ENCODE data around the gene UBL4A.

The UBL4A gene

DNA sequence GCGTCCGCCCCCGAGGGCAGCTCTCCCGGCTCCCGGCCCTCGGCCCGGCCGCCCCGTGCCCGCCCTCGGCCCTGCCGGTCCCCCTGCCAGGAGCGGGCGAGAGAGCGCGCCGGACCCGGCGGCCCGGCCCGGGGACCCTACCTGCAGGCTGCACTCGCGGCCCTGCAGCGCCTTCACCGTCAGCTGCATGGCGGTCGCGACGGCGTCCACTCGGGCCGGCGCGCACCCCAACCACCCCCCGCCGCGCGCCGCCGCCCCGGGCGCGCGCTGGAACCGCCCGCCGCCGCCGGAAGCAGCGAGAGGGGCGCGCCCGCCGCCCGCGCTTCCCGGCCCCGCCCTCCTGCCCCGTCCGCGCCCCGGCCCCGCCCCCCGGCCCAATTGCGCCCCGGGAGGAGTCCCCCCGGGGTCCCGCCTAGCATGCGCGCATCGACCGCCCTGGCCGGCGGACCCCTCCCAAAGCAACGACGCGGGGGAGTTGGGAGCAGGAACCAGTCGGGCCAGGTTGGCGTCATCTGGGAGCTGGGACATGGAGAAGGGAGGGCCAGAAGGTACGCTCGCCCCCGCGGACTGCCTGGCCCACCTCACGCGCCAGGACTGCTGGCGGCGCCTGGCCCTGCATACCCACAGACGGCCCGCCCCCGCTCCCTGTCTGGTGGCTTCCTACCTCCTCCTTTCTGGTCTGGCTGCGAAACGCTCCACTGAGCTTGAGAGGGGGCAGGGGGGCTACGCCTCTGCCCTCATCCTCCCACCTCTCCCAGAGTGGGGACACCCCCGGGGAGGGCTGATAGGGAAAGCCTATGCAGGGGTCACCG, at the start of gene UBL4A:
Gene UBL4A, minus strand, starts transcription at position 220 of the 812 bp plus-strand sequence. Its CDS starts 31 bp downstream, at position 189.
- DNase-seq: peak; percentile 62 to 68 (median 67)

DNA sequence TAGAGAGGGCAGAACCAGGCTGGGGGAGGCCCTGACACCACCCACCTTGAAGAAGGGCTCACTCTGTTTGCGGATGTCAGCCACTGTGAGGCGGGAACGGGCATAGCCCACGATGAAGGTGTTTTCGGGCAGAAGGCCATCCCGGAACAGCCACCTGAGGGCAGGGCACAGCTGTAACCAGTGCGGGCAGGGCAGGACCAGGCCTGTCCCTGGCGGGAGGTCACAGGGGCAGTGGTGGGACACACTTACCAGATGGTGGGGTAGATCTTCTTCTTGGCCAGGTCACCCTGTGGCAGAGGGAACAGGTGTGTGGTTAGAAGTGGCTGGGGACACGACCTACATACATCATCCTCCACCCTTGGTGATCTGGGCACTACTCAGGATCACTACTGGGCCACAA, 49.5 kb upstream of the UBL4A start:
- DNase-seq: no peak

DNA sequence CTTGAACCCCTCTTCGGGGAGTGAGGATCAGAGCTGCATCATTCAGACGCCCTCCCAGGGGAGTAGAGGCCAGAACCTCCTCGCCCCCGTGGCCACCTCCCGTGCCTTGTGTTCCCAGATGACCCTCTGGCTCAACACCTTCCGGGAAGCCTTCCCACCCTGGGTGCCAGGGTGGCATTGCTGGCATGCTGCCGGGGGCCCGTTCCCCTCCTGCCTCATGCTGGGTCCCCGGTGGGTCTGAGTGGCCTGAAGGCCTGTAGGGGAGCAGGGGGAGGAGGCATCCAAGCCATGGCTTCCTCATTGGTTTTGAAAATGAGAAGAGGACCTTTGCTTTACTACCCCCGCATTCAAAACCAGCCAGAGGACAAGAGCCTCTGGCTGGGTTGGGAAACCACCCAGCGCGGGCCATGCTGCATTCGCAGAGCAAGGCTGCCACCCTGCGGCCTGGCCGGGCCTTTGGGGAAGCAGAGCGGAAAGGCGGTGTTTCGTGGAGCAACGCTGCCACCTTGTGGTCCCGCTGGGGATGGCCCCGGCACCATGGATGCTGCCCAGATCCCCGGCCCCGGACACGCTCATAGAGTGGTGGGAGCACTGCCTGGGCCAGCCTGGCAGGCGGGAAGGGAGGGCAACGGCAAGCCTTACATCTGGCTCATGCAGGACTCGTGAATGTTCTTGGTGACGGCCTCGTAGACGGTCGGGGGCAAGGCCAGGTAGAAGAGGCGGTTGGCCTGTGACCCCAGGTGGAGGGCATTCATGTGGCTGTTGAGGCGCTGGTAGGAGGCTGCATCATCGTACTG, 48.3 kb upstream of the UBL4A start:
- DNase-seq: peak; percentile 73 to 93 (median 86)

DNA sequence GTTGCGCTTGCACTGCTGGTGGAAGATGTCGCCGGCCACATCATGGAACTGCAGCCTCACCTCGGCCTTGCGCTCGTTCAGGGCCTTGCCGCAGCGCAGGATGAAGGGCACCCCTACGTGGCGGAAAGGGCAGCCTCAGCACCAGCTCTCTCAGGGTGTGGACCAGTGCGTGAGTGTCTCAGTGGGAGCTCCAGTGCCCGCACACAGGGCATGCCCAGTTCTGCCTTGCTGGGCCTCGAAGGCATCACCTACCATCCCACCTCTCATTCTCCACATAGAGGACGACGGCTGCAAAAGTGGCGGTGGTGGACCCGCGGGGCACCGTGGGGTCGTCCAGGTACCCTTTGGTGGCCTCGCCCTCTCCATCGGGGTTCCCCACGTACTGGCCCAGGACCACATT, 46.3 kb upstream of the UBL4A start:
- no peak for DNase-seq

DNA sequence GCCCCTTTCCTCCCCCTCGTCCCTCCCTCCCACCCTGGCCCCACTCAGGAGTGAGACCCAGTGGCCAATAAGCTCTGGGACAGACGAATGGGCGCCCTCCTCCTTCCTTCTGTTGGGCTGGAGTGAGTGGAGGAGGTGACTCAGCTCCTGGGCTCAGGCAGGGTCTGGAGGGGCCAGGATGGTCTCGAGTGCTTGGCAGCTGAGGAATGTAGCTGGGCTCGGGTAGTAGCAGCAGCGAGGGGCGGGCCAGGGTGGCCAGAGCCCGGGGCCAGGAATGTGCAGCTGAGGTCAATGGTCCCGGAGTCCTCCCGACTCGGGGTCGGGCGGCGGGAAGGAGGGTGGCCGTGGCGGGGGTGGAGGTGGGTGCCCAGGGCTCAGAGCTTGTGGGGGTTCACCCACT, 45.2 kb upstream of the UBL4A start:
- DNase-seq: no peak

DNA sequence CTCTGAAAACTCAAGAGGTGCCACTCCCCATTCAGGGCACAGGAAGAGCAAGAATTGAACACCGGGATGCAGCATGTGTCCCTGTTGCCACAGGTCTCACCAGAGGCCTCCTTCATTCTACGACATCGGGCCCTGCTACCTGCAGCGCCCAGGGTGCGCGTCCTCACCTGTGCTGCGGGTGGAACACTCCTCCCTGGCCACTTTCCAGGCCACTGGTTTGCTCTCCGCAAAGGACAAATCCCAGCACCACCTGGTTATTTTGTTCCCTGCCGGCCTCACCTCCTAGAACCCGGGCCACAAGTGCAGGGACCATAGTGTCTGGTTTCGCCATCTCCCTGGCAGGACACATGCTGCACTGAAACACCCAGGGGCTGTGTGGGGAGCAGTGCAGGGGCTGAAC, 43.9 kb upstream of the UBL4A start:
- DNase-seq: no peak

DNA sequence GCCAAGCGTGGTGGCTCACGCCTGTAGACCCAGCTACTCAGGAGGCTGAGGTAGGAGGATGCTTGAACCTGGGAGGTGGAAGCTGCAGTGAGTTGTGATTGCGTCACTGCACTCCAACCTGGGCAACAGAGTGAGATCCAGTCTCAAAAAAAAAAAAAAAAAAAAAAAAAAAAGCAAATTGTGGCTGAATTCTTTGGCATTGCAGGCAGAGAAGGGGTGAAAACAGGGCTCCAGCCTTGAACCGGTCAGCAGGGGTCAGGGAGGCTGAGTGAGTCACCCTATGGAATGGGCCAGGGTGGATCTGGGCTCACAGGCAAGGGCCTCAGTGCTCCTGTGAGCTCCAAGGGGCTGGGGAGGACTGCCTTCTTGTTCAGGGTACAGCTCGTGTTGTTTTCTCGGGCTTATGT, 42.8 kb upstream of the UBL4A start:
- no peak for DNase-seq

DNA sequence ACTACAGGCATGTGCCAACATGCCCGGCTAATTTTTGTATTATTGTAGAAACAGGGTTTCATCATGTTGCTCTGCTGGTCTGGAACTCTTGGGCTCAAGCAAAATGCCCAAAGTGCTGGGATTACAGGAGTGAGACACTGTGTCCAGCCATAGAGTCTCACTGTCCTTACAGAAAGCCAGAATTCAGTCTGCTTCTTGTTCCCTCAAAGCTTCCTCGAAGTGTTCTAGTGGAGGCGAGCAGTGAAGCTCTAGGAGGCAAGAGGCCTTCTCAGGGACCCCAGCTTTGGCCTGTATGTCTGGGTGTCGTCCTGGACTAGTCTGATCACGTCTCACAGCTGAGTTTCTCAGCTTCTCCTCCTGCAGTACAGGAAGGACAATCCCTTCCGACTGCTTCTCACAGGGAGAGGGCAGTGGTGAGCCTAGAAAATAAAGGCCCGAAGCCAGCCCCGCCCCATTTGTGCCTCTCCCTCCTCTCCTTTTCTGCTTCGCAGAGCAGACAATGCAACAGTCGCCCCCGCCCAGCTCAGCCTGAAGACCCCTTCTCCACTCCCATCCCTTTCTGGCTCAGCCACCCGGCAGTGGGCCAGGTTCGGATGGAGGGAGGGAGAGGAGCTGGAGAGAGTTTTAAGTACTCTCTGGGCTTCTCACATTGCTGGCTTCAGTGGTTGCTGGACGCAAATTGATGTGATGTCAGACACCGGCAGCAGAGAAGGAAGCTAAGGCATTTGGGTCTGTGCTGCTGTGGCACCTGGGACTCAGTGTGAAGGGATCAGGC, 40.7 kb upstream of the UBL4A start:
- peak; percentile 66 to 82 (median 73) for DNase-seq

DNA sequence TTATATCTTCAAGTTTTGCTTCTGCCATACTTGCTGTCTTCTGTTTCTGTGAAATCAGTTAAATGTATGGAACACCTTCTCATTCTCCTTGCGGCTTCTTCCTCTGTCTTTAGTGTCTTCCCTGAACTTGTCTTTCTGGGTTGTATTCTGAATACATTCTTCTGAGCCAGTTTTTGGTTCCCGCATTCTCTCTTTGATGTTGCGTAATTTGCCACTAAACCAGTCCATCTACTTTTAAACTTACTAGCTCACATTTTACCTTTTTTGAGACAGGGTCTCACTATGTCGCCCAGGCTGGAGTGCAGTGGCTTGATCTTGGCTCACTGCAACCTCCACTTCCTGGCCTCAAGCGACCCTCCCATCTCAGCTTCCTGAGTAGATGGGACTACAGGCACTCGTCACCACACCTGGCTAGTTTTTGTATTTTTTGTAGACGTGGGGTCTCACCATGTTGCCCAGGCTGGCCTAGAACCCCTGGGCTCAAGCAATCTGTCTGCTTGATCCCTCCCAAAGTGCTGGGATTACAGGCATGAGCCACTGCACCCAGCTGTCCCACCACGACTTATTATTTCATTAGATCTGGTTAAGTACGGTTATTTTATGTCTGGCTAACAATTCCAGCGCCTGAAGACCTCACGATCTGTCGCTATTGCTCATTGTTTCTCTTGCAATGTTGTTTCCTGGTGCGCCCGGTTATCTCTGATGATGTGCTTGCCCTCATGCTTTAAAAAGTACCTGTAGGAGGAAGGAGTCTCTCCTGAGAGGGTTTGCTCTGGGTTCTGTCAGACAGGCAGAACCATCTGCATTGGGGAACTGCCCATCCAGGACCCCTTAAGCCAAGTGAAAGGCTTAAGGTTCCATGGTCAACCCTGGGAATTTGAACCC, 39.4 kb upstream of the UBL4A start:
- no peak for DNase-seq

DNA sequence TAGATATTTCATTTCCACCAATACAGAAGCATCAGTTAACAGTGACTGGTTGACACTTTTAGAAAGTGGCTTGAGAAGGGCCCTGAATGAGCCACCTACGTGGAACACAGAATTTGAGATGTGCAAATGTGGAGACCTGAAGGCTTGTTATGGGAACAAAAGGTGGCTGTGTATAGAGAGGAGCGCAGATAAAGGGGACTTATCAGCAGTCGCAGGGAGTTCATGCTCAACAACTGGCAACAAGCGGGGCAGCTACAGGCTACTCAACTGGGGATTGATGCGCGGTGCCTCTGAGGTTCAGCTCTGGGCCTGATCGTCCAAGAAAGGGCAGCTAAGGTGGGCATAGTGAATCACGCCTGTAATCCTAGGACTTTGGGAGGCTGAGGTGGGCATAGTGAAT, 33.0 kb upstream of the UBL4A start:
- no peak for DNase-seq

DNA sequence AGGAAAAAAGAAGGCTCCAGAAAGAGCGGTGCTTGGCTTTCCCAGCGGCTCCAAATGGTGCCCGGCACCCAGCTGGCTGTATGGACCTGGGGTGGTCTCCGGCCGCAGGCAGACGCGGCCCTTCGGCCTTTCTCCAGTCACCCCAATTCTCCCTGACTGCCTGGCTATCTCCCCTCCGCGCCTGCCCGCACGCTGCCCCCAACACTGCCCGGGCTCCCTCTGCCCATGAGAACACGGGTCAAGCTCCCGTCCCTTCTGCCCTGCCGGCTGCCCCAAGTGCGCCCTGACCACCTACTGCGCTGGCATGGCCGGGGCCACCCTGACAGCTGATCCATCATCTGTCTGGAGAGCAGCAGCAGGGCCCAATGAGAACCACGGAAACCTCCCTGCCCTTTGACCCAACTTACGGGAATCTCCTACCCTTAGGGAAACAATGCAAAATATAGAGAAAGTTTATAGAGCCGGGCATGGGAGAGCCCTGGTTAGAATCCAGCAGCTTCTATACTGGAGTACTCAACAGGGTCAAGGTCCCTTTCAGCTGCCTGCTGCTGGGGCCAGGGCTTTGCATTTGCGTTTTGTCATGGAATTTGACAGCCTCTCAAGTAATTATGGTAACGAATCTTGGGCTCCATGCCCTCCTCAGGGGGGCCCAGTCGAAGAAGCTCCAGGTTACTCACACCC, 30.8 kb upstream of the UBL4A start:
- no peak for DNase-seq

DNA sequence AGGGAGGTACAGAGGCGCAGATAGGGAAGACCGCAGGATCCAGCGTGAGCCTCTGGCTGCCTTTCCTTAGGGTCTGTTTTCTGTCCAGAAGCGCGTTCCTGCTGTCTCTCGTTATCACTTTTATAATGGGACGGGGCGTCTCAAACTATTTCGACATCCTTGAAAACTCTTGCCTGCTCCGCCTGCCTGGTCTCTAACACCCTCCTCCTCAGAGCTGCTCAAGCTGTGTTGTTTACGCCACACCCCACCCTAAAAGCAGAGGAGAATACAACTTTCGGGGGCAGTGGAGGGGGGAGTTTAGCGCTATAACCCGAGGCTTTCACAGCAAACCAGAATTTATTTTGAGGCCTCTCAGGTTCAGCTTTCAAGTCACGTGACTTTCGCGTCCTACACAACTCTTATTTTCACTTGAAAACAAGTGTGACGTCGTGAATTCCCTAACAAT, 30.3 kb upstream of the UBL4A start:
- no peak for DNase-seq

DNA sequence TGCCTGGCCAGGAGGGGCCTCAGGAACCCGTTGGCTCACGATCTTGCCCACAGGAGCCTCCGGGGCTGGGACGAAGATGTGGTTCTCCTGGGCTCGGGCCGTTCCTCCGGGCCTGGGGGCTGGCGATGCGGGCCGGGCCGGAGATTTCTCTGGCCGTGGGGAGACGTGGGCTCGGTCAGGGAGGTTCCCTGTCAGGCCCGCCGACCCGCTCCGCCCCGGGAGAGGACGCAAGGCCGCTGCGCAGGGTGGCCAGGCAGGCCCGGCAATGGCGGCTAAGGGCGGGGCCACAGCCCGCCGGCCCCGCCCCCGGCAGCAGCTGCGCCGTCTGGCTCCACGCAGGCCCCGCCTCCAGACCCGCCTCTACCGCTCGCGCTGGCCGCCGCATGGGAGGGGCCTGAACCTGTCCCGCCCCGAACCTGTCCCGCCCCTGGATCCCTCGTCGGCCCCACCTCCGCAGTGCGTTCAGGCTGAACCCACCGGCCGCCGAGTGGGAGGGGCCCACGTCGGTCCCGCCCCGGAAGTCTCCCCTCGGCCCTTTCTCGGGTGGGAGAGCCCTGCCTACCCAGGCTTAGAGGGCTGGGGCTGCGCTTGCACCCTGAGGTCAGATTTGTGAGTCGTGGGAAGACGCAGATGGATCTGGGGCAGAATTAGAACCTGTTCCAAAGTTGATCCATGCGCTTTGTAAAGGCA, 29.7 kb upstream of the UBL4A start, which contains the start of gene FAM3A:
Gene FAM3A, minus strand, starts transcription at position 267 of the 690 bp plus-strand sequence. CDS start 460 bp downstream, outside the sequence.
- peak; percentile 88 to 96 (median 92) for DNase-seq

DNA sequence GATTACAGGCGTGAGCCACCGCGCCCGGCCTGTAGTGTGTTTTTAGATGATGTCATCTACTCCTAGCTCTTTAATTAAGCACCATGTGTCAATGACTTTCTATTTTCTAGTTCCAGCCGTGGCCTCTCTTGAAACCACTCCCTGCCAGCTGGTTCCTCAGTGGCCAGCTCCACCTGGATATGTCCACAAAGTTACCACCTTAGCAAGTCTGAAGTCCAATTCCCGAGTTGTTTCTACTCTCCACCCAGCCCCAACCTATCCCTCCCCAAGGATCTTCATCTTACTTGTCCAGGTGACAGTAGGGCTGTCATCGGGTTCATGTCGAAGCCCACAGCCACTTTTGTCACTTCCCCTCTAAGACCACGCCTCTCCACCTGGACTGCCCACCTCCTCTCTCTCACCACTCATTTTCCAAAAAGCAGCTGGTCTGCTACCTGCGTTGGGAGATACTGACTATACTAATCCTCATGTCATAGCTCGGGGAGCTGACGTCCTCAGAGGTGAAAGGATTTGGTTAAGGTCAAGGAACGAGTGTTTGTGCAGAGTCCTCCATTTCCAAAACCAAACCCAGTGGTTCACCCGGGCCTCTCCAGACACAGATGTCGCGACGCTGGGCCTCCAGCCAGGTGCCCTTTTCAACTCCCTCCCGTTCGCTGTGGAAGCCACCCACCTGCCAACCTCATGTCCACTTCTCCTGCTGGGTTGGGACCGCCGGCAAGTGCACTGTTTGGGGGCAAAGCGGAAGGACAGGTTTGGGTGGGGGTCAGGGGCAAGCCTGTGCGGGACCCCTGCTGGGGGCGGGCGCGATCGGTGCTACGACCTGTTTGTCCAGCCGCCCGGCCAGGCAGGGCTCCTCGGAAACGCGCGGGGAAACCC, 28.9 kb upstream of the UBL4A start:
- DNase-seq: peak in 2 of 3 experiments; percentile 48 to 68

DNA sequence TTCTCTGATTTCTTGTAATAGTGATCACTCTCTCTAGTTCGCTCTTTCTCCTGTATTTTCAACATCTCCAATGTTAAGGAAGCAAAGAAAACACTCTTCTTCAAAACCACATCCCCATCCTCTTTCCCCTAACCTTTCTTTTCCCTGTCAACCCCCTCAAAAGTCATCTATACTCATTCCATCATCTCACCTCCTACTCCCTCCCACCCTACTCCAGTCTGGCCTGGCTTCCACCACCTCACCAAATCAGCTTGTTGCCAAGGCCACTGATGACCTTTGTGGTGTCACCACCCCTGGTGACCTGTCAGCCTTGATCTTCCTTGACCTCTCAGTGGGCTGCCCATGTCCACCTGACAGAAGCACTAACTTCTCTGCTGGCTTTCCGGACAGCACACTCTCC, 27.3 kb upstream of the UBL4A start:
- DNase-seq: no peak

DNA sequence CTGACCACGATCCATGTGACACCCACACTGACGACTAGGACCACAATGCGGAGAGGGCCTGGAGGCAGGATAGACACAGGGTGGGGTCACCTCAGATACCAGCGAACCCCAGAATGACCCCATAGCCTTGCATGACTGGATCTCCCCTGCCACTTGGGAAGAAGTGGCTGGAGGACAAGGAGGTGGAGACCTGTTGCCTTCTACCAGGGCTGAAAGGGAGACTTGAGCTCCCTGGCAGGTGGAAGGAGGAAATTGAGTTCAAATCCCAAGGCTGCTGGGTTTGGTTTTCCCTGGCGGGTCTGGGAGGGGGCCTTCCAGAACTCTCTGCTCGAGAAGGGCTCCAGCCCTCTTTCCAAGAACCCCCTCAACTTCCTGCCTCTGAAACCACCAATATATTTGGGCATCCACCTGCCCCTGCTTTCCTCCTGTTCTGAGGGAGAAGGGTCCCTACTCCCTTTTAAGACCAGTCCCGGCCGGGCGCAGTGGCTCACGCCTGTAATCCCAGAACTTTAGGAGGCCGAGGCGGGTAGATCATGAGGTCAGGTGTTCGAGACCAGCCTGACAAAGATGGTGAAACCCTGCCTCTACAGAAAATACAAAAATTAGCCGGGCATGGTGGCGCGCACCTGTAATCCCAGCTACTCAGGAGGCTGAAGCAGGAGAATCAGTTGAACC, 26.6 kb upstream of the UBL4A start:
- DNase-seq: no peak

DNA sequence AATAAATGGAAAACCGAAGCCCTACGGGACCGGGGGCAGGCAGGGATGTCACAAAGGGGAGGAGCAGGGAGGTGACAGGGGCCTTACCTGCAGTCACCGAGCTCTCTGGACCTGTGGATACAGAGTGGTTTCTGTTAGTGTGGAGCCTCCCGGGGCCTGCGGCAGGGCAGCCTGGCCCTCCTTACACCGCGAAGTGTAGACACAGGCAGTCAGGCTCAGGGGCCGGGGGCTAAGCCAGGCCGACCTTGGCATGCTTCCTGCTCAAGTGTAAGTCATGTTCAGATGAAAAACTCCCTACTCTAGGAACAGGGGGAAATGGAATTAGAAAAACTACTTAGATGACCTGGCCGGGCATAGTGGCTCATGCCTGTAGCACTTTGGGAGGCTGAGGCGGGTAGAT, 25.3 kb upstream of the UBL4A start:
- no peak for DNase-seq

DNA sequence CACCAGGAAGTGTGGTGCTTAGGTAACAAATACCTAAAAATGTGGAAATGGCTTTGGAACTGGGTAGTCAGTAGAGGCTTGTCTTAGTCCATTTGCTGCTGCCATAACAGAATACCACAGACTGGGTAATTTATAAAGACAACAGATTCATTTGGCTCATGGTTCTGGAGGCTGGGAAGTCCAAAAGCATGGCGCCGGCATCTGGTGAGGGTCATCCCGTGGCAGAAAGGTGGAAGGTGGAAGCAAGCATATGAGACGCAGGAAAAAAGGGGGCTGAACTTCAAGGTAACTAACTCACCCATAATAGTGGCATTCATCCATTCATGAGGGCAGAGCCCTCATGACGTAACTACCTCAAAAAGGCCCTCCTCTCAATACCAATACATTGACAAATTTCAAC, 23.0 kb upstream of the UBL4A start:
- no peak for DNase-seq

DNA sequence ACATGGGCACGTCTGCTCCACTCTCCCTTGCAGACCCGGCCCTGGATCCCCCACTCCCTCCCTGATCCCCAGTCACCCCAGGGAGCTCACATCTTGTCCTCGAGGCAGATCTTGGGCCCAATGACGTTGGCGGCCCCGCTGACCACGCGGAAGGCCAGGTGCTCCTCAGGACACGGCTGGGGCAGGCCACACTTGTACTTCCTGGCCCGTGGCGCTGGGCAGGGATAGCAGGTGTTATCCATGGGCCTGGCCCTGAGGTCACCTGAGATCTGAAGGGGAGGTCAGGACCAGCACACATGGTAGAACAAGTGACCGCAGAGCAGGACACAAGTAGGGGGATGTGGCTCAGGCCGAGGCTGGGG, 21.9 kb upstream of the UBL4A start:
- DNase-seq: no peak
